H1 (cell line): Measurements from ENCODE around the gene GFM1.

Source experiments
- POLR2A ChIP-seq, 2 experiments: IDR thresholded peaks; 1 replicate in 1 of 2; 2 replicates in 1 of 2; pipeline ENCODE4 v1.6.1; 2011; ENCODE audit warnings: low read depth in 2 of 2, low read length in 2 of 2, mild to moderate bottlenecking in 2 of 2; ENCODE audit errors: control extremely low read depth in 1 of 2
- RFX5 ChIP-seq: IDR thresholded peaks from 2 replicates; pipeline ENCODE4 v1.6.1; 2011; ENCODE audit warnings: low read depth, low read length, improper control_type of control experiment, borderline replicate concordance
- SUZ12 ChIP-seq: fragments of 200-600 bp; sonication (generic); IDR thresholded peaks from 2 replicates; pipeline ENCODE4 v1.6.1; 2012; ENCODE audit warnings: mild to moderate bottlenecking, inconsistent platforms, low read length, moderate library complexity, mixed read lengths

DNA sequence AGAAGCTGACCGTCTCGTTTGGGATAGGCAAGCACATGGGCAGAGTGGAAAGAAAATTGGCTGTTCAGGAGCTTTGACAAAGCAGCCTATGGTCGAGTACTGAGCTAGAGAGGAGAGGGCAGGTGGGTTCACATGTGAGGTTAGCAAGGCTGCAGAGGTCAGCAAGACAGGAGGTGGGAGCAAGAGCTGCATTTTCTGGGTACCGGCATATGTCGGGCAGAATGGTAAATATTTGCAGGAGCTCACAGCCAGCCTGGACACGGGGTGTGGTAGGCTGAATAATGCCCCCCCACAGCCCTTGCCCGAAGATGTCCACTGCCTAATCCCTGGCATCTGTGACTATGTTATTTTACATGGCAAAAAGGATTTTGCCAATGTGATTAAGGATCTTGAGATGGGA is 79.7 kb downstream of the GFM1 start:
- TF ChIP-seq SUZ12: no peak
- TF ChIP-seq POLR2A (IDR thresholded peaks at IDR 0.05; ENCODE audit: control extremely low read depth in 1 of 2, low read depth in 2 of 2, low read length in 2 of 2): no peak
- TF ChIP-seq RFX5: no peak
